HAP-1 (cell line): ENCODE data around the gene SORCS2.

ENCODE experiments used
- DNase-seq, 2 experiments: peaks; one replicate each; pipeline ENCODE4 v3.0.0-alpha.2; 2016 to 2020; ENCODE audit warnings: low spot score in 2 of 2
- H3K27me3 ChIP-seq: fragments of 250-450 bp; sonication (Bioruptor Pico); 2 replicates; pipeline ENCODE4 v1.5.1; 2020; ENCODE audit warnings: low read depth, mild to moderate bottlenecking, moderate library complexity
- H3K36me3 ChIP-seq: fragments of 250-450 bp; sonication (Bioruptor Pico); replicated peaks from 2 replicates; pipeline ENCODE4 v1.5.1; 2020; ENCODE audit warnings: mild to moderate bottlenecking
- H3K4me1 ChIP-seq: fragments of 250-450 bp; sonication (Bioruptor Pico); 2 replicates; pipeline ENCODE4 v1.5.1; 2020; ENCODE audit warnings: mild to moderate bottlenecking
- H3K4me3 ChIP-seq: fragments of 250-450 bp; sonication (Bioruptor Pico); 2 replicates; pipeline ENCODE4 v1.5.1; 2020; ENCODE audit warnings: mild to moderate bottlenecking, moderate library complexity
- H3K9me3 ChIP-seq: fragments of 250-450 bp; sonication (Bioruptor Pico); 2 replicates; pipeline ENCODE4 v1.5.1; 2020; ENCODE audit warnings: mild to moderate bottlenecking, moderate library complexity
- in situ Hi-C: fragments of 300-500 bp; cut with MboI; formaldehyde crosslinking; loops from 3 replicates; pipeline ENCODE4 v1.14.3; 2020; ENCODE audit warnings: low sequenced_read_pairs, inconsistent platforms, mixed read lengths

Gene SORCS2

DNA sequence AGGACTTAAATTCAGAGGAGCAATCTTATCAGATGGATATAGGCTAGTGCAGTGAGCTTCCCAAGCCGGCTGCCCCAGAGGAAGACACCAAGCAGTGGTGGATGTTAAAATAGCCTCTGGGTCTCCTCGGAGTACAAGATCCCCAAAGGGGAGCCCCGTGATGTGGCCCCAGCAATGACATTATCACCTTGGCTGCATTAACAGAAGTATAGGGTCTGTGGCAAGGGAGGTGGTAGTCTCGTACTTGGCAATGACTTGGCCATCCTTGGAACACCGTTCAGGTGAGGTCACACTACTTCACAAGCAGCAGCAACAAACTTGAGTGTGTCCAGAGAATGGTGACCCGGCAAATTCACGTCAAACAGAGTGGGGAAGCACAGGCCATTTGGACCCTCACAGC is 174.6 kb downstream of the SORCS2 start:
- Histone ChIP-seq H3K36me3 (no peaks in the 10 kb centered on the region), H3K4me3 (no peak overlapping the region), H3K27me3 (peaks cover 6% of the 10 kb centered on the region; the same call in 1 of the 2 replicates), H3K4me1 (no peaks in the 10 kb centered on the region), H3K9me3 (no peaks in the 10 kb centered on the region)
- in situ Hi-C loops, result no loop called here
- DNase-seq, result no peak

DNA sequence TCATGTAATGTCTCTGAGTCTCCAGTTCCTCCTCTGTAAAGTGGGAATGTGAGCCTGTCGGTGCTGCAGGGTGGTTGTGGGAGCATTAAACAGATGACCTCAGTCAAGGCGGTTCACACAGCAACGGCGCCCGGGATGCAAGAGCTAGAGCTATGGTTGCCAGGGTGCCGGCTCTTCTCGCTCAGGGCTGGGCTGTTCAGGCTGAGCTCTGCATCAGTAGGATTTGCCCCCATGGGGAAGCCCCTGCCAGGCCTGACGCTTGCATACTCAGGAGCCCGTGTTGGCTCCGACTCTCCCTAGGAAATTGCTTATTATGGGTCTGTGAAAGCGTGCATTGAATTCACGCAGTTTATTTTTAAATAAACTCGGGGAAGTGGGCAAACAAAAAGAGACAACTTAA is 175.1 kb downstream of the SORCS2 start:
- Histone ChIP-seq H3K36me3 (no peaks in the 10 kb centered on the region), H3K9me3 (no peaks in the 10 kb centered on the region), H3K4me3 (no peak overlapping the region), H3K4me1 (no peaks in the 10 kb centered on the region), H3K27me3 (peaks cover 6% of the 10 kb centered on the region; the same call in 1 of the 2 replicates)
- no peak for DNase-seq
- in situ Hi-C loops, result no loop called here

DNA sequence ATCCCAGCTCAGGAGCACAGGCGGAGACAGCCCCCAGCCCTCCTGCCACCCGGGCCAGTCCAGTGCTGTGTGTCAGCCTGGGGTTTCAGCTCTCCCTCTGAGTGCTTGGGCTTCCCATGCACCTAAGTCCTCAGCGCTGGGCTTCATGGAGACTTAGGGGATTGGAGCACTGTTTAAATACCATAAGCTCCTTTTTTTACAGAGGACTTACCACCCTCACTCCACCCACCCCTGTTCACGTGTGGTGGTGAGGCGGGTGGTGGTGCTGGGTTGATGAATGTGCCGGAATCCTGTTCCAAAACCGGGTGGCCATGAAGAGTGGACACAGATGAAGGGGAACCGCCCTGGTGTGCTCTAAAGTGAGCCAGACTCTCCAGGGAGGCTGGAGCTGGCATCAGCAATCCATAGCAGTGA is 175.5 kb downstream of the SORCS2 start:
- in situ Hi-C loops, result no loop called here
- no peaks in the 10 kb centered on the region for H3K9me3 ChIP-seq
- H3K4me1 ChIP-seq, result no peaks in the 10 kb centered on the region
- H3K36me3 ChIP-seq, result no peaks in the 10 kb centered on the region
- peaks cover 6% of the 10 kb centered on the region; the same call in 1 of the 2 replicates for H3K27me3 ChIP-seq
- no peak for DNase-seq
- H3K4me3 ChIP-seq, result no peak overlapping the region

- no peak overlapping the region for H3K4me3 ChIP-seq
- H3K36me3 ChIP-seq, result no peaks in the 10 kb centered on the region
- DNase-seq, result no peak
- peaks cover 6% of the 10 kb centered on the region; the same call in 1 of the 2 replicates for H3K27me3 ChIP-seq
- H3K4me1 ChIP-seq, result no peaks in the 10 kb centered on the region
- no peaks in the 10 kb centered on the region for H3K9me3 ChIP-seq
- in situ Hi-C loops, result no loop called here
These were observed 176.0 kb downstream of the SORCS2 start for GRCh38 chr4:7368296-7368695.

GRCh38 chr4:7369511-7369910 is 177.2 kb downstream of the SORCS2 start:
- H3K4me3 ChIP-seq, result no peak overlapping the region
- H3K9me3 ChIP-seq, result no peaks in the 10 kb centered on the region
- DNase-seq, result no peak
- H3K4me1 ChIP-seq, result no peaks in the 10 kb centered on the region
- H3K27me3 ChIP-seq, result peaks cover 6% of the 10 kb centered on the region
- no peaks in the 10 kb centered on the region for H3K36me3 ChIP-seq
- in situ Hi-C loops, result no loop called here

- H3K36me3 ChIP-seq, result no peaks in the 10 kb centered on the region
- in situ Hi-C loops, result no loop called here
- H3K27me3 ChIP-seq, result peaks cover 6% of the 10 kb centered on the region
- no peaks in the 10 kb centered on the region for H3K9me3 ChIP-seq
- H3K4me1 ChIP-seq, result no peaks in the 10 kb centered on the region
- H3K4me3 ChIP-seq, result no peak overlapping the region
- DNase-seq, result no peak
These were observed 177.7 kb downstream of the SORCS2 start for GRCh38 chr4:7370038-7370437.

- in situ Hi-C loops, result no loop called here
- H3K4me3 ChIP-seq, result no peak overlapping the region
- no peak for DNase-seq
- no peaks in the 10 kb centered on the region for H3K4me1 ChIP-seq
- H3K27me3 ChIP-seq, result peaks cover 2% of the 10 kb centered on the region; the same call in 1 of the 2 replicates
- no peaks in the 10 kb centered on the region for H3K9me3 ChIP-seq
- no peaks in the 10 kb centered on the region for H3K36me3 ChIP-seq
These were observed 179.0 kb downstream of the SORCS2 start for GRCh38 chr4:7371210-7371941.

DNA sequence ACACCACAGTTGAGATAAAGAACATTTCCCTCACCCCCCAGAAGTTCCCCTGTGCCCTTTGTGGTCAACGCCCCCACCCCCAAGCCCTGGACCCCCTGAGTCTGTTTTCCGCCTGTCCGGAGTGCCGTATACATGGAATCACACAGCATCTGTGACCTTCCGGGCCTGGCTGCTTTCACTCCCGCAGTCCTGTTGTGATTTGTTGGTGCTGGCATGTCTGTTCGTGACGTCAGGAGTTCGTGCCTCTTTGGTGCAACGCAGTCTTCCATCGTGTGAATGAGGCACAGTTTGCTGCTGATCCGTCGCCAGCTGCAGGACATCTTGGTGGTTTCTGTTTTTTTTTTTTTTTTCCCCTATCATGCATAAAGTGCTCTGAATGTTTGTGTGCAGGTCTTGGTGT is 180.3 kb downstream of the SORCS2 start:
- H3K27me3 ChIP-seq, result peaks cover 11% of the 10 kb centered on the region
- no peaks in the 10 kb centered on the region for H3K36me3 ChIP-seq

DNA sequence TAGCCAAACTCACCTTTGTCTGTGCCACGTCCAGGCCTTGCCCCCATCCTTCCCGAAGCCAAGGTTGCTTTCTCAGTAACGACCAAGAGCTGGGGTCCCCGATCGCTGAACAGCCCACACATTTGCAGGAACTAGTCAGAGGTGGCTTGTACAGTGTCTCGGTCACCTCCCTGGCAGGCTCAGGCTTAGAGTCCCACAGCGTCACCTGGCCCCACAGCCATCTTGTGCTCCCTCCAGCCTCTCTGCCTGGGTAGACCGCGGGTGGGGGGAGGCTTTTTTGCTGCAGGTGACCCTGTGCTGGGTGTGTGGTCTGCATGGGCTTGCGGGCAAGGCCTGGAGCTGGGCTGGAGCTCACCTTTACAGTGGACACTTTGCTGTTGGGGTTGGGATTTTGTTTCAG is 182.2 kb downstream of the SORCS2 start:
- Histone ChIP-seq H3K27me3 (peaks cover 13% of the 10 kb centered on the region), H3K9me3 (no peaks in the 10 kb centered on the region), H3K36me3 (no peaks in the 10 kb centered on the region), H3K4me1 (no peaks in the 10 kb centered on the region), H3K4me3 (no peak overlapping the region)
- no peak for DNase-seq
- in situ Hi-C loops, result no loop called here

More for the DNA sequence above, 180.3 kb downstream of the SORCS2 start:
- no peak for DNase-seq
- Histone ChIP-seq H3K9me3 (no peaks in the 10 kb centered on the region), H3K4me3 (no peak overlapping the region), H3K4me1 (no peaks in the 10 kb centered on the region)
- in situ Hi-C loops, result no loop called here

- no peak overlapping the region for H3K4me3 ChIP-seq
These were observed 183.1 kb downstream of the SORCS2 start for GRCh38 chr4:7375427-7375826.

GRCh38 chr4:7377223-7377865 is 185.0 kb downstream of the SORCS2 start:
- no peaks in the 10 kb centered on the region for H3K9me3 ChIP-seq
- no peaks in the 10 kb centered on the region for H3K4me1 ChIP-seq
- DNase-seq, result no peak
- H3K27me3 ChIP-seq, result peaks cover 13% of the 10 kb centered on the region
- no peak overlapping the region for H3K4me3 ChIP-seq
- in situ Hi-C loops, result no loop called here
- no peaks in the 10 kb centered on the region for H3K36me3 ChIP-seq

More at GRCh38 chr4:7375427-7375826, 183.1 kb downstream of the SORCS2 start:
- Histone ChIP-seq H3K36me3 (no peaks in the 10 kb centered on the region), H3K27me3 (peaks cover 13% of the 10 kb centered on the region), H3K4me1 (no peaks in the 10 kb centered on the region), H3K9me3 (no peaks in the 10 kb centered on the region)
- in situ Hi-C loops, result no loop called here
- DNase-seq, result no peak

DNA sequence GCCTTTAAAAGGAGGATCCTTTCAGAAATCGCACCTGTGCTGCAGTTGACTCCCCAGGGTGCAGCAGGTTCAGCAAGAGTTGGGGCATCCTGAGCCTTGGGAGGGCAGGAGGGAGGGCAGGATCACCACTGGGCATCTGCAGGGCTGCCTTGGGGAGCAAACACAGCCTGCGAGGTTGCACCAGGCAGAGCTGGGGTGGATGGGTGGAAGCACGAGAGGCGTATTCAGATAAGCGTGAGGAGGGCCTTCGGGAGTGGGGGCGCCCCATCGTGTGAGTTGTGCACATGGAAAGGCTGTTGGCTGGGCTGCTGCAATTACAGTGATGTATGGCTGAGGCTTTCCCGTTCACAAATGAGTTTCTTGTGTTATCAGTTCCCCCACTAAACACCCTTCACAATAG is 186.8 kb downstream of the SORCS2 start:
- no peak overlapping the region for H3K4me3 ChIP-seq
- peaks cover 13% of the 10 kb centered on the region for H3K27me3 ChIP-seq
- no peaks in the 10 kb centered on the region for H3K9me3 ChIP-seq
- no peaks in the 10 kb centered on the region for H3K4me1 ChIP-seq
- in situ Hi-C loops, result no loop called here
- H3K36me3 ChIP-seq, result no peaks in the 10 kb centered on the region
- DNase-seq, result no peak

GRCh38 chr4:7379719-7380118 is 187.4 kb downstream of the SORCS2 start:
- H3K36me3 ChIP-seq, result no peaks in the 10 kb centered on the region
- H3K27me3 ChIP-seq, result peaks cover 13% of the 10 kb centered on the region
- in situ Hi-C loops, result no loop called here
- no peak overlapping the region for H3K4me3 ChIP-seq
- H3K9me3 ChIP-seq, result no peaks in the 10 kb centered on the region
- H3K4me1 ChIP-seq, result no peaks in the 10 kb centered on the region
- DNase-seq, result no peak

- Histone ChIP-seq H3K4me1 (no peaks in the 10 kb centered on the region), H3K36me3 (no peaks in the 10 kb centered on the region), H3K9me3 (no peaks in the 10 kb centered on the region), H3K4me3 (no peak overlapping the region), H3K27me3 (peaks cover 13% of the 10 kb centered on the region)
- in situ Hi-C loops, result no loop called here
- no peak for DNase-seq
These were observed 189.0 kb downstream of the SORCS2 start for GRCh38 chr4:7381221-7381889.
